ENCODE data around the gene OSGIN1.
A peak's percentile ranks its signal among the peaks of the same experiment; 100 is the strongest.

Gene OSGIN1

DNA sequence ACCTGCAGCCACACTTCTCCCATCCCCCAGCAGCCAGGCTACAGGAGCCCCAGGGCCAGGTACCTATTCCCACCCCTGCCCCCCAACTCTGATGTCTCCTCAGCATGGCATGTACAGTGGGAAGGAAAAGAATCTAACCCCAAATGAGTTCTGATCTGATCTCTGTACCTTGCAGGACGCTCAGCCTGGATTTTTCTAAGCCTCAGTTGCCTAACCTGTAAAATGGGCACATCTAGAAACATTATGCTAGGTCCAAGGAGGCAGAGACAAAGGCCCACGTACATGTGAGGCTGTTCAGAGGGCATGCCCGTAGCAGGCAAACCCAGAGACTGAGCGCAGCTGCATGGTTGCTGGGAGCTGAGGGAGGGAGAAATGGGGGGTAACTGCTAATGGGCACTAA, 54.5 kb downstream of the OSGIN1 start:
- no peak for DNase-seq

DNA sequence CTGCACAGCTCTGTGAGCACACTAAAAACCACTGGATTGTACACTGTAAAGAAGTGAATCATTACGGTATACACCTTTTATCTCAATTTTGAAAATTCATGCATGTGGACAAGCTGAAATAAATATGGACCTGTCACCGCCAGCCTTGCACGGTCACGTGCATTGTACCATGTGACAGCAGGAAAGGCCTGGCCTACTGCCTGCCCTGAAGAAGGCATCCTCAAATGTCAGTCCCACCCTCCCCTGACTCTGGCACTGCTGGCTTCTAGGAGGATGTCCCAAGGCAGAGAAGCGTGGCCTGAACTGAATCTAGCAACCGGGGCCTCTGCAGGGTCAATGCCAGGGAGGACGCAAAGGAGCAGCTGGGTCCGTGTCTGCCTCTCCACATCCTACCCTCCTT, 54.9 kb downstream of the OSGIN1 start:
- DNase-seq: no peak

DNA sequence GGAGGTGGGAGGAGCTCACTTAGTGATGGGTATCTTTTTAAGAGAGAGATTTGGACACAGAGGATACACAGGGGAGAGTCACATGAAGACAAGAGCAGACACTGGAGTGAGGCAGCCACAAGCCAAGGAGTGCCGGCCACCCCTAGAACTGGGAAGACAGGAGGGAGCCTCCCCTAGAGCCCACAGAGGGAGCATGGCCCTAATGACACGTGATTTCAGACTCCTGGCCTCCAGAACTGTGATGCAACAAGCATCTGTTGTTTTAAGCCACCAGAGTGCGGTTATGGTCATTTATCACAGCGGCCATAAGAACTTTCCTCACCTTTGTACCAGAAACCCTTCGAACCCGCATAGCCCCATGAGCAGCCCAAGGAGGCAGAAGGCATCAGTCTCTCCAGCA, 56.2 kb downstream of the OSGIN1 start:
- DNase-seq: no peak

DNA sequence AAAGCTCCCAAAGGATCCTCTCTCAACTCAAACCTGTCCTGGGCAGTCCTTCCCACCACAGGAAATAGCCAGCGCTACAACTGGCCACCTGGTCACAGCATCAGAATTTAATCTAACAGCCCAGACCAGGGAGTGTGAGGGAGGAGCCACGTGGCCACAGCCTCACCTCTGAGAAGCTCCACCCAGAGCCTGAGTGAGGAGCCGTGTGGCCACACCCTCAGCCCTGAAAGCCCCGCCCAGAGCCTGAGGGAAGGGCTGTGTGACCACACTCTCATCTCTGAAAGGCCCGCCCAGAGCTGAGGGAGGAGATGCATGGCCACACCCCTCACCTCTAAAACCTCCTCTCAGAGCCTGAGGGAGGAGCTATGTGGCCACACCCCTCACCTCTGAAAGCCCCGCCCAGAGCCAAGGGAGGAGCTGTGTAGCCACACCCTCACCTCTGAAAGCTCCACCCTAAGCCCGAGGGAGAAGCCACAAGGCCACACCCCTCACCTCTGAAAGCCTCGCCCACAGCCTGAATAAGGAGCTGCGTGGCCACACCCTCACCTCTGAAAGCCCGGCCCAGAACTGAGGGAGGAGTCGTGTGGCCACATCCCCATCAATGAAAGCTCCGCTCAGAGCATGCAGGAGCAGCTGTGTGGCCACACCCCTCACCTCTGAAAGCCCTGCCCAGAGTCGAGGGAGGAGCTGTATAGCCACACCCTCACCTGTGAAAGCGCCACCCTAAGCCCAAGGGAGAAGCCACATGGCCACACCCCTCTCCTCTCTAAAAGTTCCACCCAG, 60.9 kb downstream of the OSGIN1 start:
- peak; percentile 88 for DNase-seq

DNA sequence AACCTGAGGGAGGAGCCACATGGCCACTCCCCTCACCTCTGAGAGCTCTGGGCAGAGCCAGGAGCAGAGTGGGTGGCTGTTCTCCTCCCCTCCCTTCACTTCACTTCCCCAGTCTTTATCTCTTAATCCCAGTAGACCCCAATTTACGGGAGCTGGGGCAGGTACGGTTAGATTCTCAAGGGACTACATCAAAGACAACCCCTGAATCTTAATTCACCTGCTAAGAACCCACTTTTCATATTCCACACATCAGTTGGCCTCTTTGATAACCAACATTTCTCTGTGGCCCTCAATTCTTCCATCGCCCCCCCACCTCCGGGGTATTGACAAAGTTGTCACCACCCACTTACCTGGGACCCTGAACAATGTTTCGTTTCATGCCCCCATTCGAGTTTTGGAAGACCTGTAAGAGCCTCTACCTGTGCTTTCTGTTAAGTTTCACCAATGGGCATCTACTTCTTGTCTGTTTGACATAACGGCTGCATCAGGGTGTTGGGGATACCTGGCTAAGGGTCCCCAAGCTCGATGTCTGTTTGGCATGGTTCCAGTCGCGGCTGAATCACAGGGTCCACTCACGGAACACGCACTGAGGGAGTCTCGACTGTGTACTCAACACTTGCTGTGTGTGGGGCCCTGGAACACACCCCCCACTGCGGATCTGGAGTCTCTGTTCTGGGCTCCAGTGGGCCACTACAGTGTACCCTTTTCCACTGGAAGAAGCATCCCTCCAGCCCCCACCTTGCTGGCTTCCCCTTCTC, 61.7 kb downstream of the OSGIN1 start:
- no peak for DNase-seq

DNA sequence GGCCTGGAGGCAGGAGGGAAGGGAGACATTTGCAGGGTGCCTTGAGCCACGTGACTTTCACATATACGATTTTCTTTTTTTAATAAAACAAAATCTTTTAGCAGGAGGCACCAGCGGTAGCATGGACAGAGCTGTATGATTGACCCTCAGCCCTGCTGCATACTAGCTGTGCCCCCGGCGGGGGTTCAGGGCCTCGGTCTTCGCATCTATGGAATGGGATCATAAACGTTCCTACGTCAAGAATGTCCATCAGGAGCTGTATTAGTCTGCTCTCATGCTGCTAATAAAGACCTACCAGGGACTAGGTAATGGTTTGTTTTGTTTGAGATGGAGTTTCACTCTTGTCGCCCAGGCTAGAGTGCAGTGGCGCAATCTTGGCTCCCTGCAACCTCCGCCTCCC, 62.4 kb downstream of the OSGIN1 start:
- DNase-seq: no peak

Measured in NCI-H748 treated with DMSO at 0.1 percent for 48 hours (cell line).